ENCODE results near the gene SULT1A2. TPM values are rescaled to one million over a fixed set of nuclear protein-coding genes. Genes with fewer than 3 reads are reported as not detected.
"Not testable (repeated sequence)": the region's sequence is repeated elsewhere in the genome, so short reads cannot be mapped to it uniquely, and the experiment has no call there.

The SULT1A2 gene
- total RNA-seq, 1 donor from 2014 or later: 0.51 TPM

DNA sequence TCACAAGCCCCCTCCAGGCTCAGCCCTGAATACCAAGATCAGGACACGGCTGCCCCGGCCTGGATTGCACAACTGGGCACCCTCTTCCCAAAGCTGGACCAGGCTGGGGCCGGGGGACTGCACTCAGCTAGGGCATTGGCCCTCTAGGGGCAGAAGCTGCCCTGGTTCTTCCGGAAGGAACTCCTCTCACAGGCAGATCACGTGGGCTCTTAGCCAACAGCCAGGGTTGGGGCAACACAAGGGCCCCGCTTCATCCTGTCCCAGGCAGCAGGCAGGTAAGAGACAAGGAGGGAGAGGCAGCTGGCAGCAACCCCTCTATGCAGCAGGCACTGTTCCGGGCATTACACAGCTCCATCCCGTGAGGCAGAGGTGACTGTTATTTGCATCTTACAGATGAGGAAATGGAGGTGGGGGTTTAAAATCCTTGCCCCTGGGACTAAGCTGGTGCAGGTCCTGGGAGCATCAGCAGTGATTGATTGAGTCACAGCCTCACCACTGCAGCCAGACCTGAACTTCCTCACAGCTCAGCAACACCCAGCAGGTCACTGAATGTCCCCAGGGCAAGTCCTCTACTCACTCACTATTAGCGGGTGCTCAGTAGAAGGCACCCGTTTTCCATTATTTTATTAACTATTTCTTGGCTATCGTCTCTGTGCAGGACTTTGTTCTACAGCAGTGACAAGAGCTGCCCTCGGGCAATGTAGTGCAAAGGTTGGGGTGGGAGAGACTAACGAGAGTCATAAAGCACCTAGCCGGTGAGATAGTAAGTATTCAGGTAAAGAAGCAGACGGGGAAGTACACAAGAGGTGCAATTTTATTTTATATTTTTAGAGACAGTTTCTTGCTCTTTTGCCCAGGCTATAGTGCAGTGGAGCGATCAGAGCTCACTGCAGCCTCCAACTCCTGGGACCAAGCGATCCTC lies 15.8 kb upstream of the SULT1A2 start:
- not testable (repeated sequence) for H3K4me3 Mint-ChIP-seq (ENCODE audit: unreplicated experiment); H3K27me3 Mint-ChIP-seq (ENCODE audit: unreplicated experiment); H3K4me1 Mint-ChIP-seq (ENCODE audit: unreplicated experiment); H3K27ac Mint-ChIP-seq (ENCODE audit: unreplicated experiment); DNase-seq (ENCODE audit: extremely low spot score, unreplicated experiment); H3K9me3 Mint-ChIP-seq (ENCODE audit: unreplicated experiment); H3K36me3 Mint-ChIP-seq (ENCODE audit: unreplicated experiment)

DNA sequence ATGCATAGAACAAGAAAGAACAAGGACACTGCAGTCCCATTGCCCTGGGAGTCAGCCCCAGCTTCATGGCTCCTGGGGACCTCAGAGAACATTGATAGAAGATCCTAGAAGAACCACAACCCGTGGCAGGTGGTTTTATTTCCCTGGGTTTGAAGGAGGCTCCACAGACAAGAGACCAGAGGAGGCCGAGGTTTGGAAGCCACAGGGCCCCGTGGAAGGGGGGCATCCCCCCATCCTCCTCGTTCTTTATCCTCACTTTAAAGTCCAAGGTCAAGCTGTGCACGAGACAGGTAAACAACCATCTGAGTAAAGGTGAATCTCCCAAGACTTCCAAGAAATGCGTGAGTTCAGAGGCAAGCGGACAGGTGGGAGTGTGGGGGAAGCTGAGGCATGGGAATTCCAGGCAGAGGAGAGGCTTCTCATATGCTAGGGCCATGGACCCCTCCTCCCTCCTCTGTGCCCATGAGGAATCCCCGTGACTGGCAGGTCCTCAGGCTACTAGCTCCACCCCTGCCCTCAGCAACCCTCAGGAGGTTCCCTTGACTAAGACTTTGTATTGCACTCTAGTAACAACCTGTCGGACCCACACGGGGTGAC lies 13.8 kb upstream of the SULT1A2 start:
- Mint-ChIP-seq H3K9me3 (ENCODE audit: unreplicated experiment) (no peaks in the 10 kb centered on the region), H3K36me3 (ENCODE audit: unreplicated experiment) (no peaks in the 10 kb centered on the region), H3K4me1 (ENCODE audit: unreplicated experiment) (peaks cover 9% of the 10 kb centered on the region), H3K27me3 (ENCODE audit: unreplicated experiment) (no peaks in the 10 kb centered on the region), H3K4me3 (ENCODE audit: unreplicated experiment) (peak overlapping the region; percentile 26), H3K27ac (ENCODE audit: unreplicated experiment) (no peak overlapping the region)
- TF ChIP-seq CTCF (IDR thresholded peaks at IDR 0.05): no peak
- no peak for DNase-seq (ENCODE audit: extremely low spot score, unreplicated experiment)

DNA sequence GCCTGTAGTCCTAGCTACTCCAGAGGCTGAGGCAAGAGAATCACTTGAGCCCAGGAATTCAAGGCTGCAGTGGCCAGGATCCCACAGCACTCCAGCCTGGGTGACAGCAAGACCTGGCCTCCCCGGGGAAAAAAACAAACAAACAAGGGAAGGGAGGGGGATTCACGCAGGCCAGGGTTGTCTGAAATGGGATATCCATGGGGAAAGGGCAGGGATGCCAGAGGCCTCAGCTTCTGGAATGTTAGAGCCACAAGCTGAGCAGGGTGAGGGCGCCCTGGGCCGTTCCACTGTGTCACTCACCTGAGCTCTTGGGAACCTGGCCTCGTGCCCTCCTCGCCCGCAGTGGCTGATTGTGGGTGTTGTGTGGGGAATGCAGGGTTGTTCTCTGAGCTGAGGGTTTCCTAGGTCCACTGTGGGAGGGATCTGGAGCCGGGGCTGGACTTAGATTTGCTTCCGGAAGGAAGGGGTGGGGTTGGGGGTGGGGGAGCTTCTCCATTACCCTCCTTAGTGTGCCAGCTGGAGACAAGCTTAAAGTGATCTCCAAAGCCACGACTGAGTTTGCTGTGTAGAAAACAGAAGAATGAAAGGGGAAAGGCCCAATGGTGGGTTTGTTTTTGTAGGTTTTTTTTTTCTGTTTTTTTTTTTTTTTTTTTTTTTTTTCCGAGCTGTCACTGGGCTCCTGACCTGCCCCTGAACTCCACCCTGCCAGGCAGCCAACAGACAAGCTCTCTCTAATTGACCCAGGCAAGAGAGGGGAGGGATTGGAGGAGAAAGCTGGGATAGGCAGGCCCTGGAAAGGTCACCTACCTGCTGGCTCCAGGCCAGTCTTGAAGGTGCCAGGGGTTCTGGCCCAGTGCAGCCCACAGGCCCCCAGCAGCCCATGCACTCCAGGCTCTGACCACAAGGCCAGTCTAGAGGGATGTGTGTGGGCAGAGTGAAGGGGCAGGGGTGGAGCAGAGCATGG lies 13.1 kb upstream of the SULT1A2 start, which contains the start of gene SULT1A1:
Gene SULT1A1, minus strand, starts transcription at position 414 of the 964 bp plus-strand sequence. CDS start 1,189 bp downstream, outside the sequence.
- TF ChIP-seq CTCF (IDR thresholded peaks at IDR 0.05): no peak
- no peak for DNase-seq (ENCODE audit: extremely low spot score, unreplicated experiment)

GRCh38 chr16:28608867-28609596 lies 12.2 kb upstream of the SULT1A2 start:
- not testable (repeated sequence) for DNase-seq (ENCODE audit: extremely low spot score, unreplicated experiment); H3K4me1 Mint-ChIP-seq (ENCODE audit: unreplicated experiment); H3K27me3 Mint-ChIP-seq (ENCODE audit: unreplicated experiment); H3K9me3 Mint-ChIP-seq (ENCODE audit: unreplicated experiment); H3K36me3 Mint-ChIP-seq (ENCODE audit: unreplicated experiment)
- peak overlapping the region; percentile 38 for H3K27ac Mint-ChIP-seq (ENCODE audit: unreplicated experiment)
- H3K4me3 Mint-ChIP-seq (ENCODE audit: unreplicated experiment): peak overlapping the region; percentile 64

More for the DNA sequence above, 13.1 kb upstream of the SULT1A2 start, which contains the start of gene SULT1A1:
- H3K27me3 Mint-ChIP-seq (ENCODE audit: unreplicated experiment): no peaks in the 10 kb centered on the region
- peak within 1 kb of the TSS; percentile 64 for H3K4me3 Mint-ChIP-seq (ENCODE audit: unreplicated experiment)
- no peaks in the 10 kb centered on the region for H3K9me3 Mint-ChIP-seq (ENCODE audit: unreplicated experiment)
- no peaks in the 10 kb centered on the region for H3K36me3 Mint-ChIP-seq (ENCODE audit: unreplicated experiment)
- peak within 1 kb of the TSS; percentile 38 for H3K27ac Mint-ChIP-seq (ENCODE audit: unreplicated experiment)
- H3K4me1 Mint-ChIP-seq (ENCODE audit: unreplicated experiment): peaks cover 9% of the 10 kb centered on the region

GRCh38 chr16:28608496-28608808 lies 11.6 kb upstream of the SULT1A2 start:
- H3K9me3 Mint-ChIP-seq (ENCODE audit: unreplicated experiment); H3K4me1 Mint-ChIP-seq (ENCODE audit: unreplicated experiment); H3K4me3 Mint-ChIP-seq (ENCODE audit: unreplicated experiment); H3K36me3 Mint-ChIP-seq (ENCODE audit: unreplicated experiment); H3K27me3 Mint-ChIP-seq (ENCODE audit: unreplicated experiment); H3K27ac Mint-ChIP-seq (ENCODE audit: unreplicated experiment); DNase-seq (ENCODE audit: extremely low spot score, unreplicated experiment): not testable (repeated sequence)

DNA sequence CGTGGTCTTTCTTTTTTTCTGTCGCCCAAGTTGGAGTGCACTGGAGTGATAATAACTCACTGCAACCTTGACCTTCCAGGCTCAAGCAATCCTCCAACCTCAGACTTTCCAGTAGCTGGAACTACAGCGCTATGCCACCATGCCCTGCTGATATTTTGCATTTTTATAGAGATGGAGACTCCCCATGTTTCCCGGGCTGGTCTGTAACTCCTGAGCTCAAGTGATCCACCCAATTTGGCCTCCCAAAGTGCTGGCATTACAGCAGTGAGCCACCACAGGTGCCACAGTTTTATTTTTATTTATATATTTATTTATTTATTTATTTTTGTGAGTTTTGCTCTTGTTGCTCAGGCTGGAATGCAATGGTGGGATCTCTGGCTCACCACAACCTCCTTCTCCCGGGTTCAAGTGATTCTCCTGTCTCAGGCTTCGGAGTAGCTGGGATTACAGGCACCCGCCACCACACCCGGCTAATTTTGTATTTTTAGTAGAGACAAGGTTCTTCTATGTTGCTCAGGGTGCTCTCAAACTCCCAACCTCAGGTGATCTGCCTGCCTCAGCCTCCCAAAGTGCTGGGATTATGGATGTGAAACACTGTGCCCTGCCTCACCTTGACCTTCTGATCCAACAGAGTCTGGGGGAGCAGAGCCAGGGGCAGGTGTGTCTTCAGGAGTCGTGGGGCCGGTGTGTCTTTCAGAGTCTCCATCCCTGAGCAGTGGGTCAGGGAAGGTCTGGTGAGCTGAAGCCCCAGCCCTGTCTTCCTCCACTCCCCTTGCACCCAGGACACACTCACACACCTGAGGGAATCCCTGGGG lies 11.0 kb upstream of the SULT1A2 start:
- DNase-seq (ENCODE audit: extremely low spot score, unreplicated experiment); H3K36me3 Mint-ChIP-seq (ENCODE audit: unreplicated experiment); H3K27me3 Mint-ChIP-seq (ENCODE audit: unreplicated experiment); H3K4me1 Mint-ChIP-seq (ENCODE audit: unreplicated experiment); H3K4me3 Mint-ChIP-seq (ENCODE audit: unreplicated experiment); H3K9me3 Mint-ChIP-seq (ENCODE audit: unreplicated experiment); H3K27ac Mint-ChIP-seq (ENCODE audit: unreplicated experiment): not testable (repeated sequence)
